ENCODE measurements around the gene CD38.

CD38 gene

GRCh38 chr4:15894921-15895916, 117.1 kb downstream of the CD38 start:
- DNase-seq (ENCODE audit: low read depth in 4 of 4, low spot score in 1 of 4): no peak

GRCh38 chr4:15897577-15897976, 119.4 kb downstream of the CD38 start:
- DNase-seq (ENCODE audit: low read depth in 4 of 4, low spot score in 1 of 4): no peak

GRCh38 chr4:15898902-15899301, 120.8 kb downstream of the CD38 start:
- DNase-seq (ENCODE audit: low read depth in 4 of 4, low spot score in 1 of 4): no peak

- DNase-seq (ENCODE audit: low read depth in 4 of 4, low spot score in 1 of 4): no peak
Measured at GRCh38 chr4:15899511-15899910, 121.4 kb downstream of the CD38 start.

DNA sequence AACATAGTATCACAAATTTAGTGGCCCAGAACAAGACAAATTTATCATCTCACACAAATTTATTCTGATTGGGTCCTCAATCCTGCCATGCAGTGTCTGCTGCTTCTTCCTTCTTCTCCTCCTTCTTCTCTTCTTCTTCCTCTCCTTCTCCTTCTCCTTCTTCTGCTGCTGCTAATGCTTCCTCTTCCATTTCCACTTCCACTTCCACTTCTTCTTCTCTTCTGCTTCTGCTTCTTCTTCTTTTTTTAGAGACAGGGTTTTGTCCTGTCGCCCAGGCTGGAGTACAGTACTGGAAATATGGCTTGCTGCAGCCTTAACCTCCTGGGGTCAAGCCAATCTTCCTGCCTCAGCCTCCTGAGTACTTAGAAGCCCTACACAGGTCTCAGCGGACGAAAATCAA, 122.9 kb downstream of the CD38 start:
- DNase-seq (ENCODE audit: low read depth in 4 of 4, low spot score in 1 of 4): no peak

- DNase-seq (ENCODE audit: low read depth in 4 of 4, low spot score in 1 of 4): no peak
Measured at GRCh38 chr4:15901998-15902397, 123.9 kb downstream of the CD38 start.

DNA sequence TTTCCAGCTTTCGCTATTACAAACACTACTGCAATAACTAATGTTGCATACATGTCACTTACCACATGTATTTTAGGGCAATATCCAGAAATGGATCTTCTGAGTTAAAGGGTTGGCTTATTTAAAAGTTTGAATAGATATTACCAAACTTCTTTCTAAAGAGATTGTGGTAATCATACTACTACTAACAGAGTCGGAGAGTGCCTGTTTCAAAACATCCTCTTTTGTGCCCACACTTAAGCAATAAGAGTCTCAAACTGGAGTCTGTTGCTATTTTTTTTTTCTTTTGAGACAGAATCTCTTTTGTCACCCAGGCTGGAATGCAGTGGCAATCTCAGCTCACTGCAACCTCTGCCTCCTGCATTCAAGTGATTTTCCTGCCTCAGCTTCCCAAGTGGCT, 124.6 kb downstream of the CD38 start:
- DNase-seq (ENCODE audit: low read depth in 4 of 4, low spot score in 1 of 4): no peak
